Measurements from ENCODE around the gene AGBL1.

Gene AGBL1

DNA sequence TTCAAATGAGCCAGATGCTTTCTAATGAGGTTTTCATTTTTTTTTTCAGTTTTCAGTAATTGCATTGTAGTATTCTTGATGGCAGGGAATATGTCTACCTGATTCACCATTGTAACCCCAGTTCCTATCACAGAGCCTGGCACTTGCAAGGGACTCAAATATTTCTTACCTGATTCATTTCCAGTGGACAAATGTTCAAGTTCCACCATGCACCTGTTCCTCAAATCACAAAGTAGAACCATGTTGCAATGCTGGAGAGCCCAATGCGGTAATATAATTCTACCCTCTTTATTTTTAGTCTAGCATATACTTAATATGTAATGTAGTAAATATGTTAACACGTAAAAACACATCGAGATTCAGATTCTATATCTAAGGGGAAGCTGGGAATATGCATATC, 722.6 kb downstream of the AGBL1 start:
- TF ChIP-seq REST (IDR thresholded peaks at IDR 0.05; ENCODE audit: low read depth) (no peak), CEBPB (IDR thresholded peaks at IDR 0.05) (no peak)

DNA sequence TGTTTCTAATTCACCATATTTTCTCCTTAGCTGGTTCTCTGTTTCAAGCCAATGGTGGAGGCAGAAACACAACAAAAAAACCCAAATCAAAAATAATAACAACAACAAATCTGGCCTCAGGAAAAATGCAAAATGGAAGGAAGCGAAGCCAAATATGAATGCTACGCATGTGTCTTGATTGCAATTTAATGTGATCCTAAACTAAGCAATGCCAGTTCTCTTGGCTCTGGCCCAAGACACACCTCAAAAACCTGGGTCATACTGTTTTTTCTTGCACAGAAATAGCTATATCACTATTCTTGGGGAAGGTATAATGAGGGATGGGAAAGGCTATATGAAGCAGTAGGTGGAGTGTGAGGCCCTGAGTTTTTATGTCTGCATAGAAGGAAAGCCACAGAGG, 724.7 kb downstream of the AGBL1 start:
- TF ChIP-seq NFIC (IDR thresholded peaks at IDR 0.05) (no peak), TAF1 (IDR thresholded peaks at IDR 0.05; ENCODE audit: low read depth) (no peak), TCF12 (IDR thresholded peaks at IDR 0.05; ENCODE audit: low read depth) (no peak), EGR1 (IDR thresholded peaks at IDR 0.05) (no peak), YY1 (IDR thresholded peaks at IDR 0.05; ENCODE audit: low read depth) (no peak), CEBPB (IDR thresholded peaks at IDR 0.05) (no peak), FOXM1 (IDR thresholded peaks at IDR 0.05; ENCODE audit: borderline replicate concordance, low read depth) (no peak), RAD21 (IDR thresholded peaks at IDR 0.05; ENCODE audit: low read depth) (no peak), REST (IDR thresholded peaks at IDR 0.05; ENCODE audit: low read depth) (no peak), TEAD4 (IDR thresholded peaks at IDR 0.05) (no peak), EP300 (IDR thresholded peaks at IDR 0.05; ENCODE audit: borderline replicate concordance) (no peak), ZBTB7A (IDR thresholded peaks at IDR 0.05; ENCODE audit: low read depth) (no peak)
- TF ChIP-seq, protein P1, sequence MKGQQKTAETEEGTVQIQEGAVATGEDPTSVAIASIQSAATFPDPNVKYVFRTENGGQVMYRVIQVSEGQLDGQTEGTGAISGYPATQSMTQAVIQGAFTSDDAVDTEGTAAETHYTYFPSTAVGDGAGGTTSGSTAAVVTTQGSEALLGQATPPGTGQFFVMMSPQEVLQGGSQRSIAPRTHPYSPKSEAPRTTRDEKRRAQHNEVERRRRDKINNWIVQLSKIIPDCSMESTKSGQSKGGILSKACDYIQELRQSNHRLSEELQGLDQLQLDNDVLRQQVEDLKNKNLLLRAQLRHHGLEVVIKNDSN (IDR thresholded peaks at IDR 0.05), result no peak
- TF ChIP-seq, protein P2, sequence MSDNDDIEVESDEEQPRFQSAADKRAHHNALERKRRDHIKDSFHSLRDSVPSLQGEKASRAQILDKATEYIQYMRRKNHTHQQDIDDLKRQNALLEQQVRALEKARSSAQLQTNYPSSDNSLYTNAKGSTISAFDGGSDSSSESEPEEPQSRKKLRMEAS (IDR thresholded peaks at IDR 0.05), result no peak

DNA sequence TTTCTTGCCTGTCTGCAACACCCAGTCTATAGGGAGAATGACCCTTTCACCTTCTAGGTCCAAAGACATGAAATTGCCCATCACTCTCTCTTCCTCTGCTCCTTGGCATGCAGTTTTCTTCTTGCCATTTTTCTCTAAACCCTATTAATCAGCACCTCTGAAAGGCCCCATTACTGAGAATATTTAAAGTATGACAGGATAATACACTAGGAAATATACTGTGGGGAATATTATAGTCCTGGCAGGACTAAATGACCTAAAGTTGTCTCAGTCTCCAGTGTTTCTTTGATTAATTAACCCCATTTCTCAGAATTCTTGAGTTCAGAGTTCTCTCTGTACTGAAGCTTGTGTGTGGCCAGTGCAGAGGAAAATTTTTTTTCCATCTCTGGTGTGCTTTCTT, 730.7 kb downstream of the AGBL1 start:
- no peak for TF ChIP-seq REST (IDR thresholded peaks at IDR 0.05; ENCODE audit: low read depth)
- TF ChIP-seq YY1 (IDR thresholded peaks at IDR 0.05; ENCODE audit: low read depth), result no peak

DNA sequence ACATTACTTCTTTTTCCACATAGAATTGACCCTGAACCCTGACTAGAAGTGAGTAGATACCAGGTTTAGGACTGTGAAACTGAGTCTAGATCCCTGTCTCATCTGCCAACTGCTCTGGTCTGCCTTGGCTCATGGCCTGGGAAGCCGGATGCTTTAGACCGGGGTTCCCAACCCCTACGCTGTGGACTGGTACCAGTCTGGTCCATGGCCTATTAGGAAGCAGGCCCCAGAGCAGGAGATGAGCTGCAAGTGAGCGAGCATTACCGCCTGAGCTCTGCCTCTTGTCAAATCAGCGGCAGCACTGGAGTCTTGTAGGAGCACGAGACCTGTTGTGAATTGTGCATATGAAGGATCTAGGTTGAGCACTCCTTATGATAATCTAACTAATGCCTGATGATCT, 734.2 kb downstream of the AGBL1 start:
- TF ChIP-seq TAF1 (IDR thresholded peaks at IDR 0.05; ENCODE audit: low read depth) (no peak), REST (IDR thresholded peaks at IDR 0.05; ENCODE audit: low read depth) (no peak), ZBTB7A (IDR thresholded peaks at IDR 0.05; ENCODE audit: low read depth) (no peak), YY1 (IDR thresholded peaks at IDR 0.05; ENCODE audit: low read depth) (no peak), FOXM1 (IDR thresholded peaks at IDR 0.05; ENCODE audit: borderline replicate concordance, low read depth) (no peak)
- TF ChIP-seq, protein P1 (IDR thresholded peaks at IDR 0.05), result no peak

DNA sequence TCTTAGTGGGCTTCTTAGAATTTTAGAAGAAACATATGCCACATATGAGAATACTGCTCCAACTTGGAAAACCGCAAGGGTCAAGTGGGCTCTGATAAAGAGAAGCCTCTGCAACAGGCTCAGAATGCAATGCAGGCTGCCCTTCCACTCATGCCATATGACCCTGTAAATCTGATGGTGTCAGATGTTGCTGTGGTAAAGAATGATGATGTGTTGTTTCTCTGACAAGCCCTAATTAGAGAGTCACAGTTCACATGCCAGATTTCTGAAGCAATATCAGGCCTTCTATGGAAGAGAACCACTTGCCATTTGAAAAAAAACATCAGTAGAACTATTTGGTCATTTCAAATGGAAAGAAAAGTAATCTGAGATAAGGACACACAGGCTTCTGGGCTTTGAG, 749.6 kb downstream of the AGBL1 start:
- TF ChIP-seq CEBPB (IDR thresholded peaks at IDR 0.05) (no peak), EP300 (IDR thresholded peaks at IDR 0.05; ENCODE audit: borderline replicate concordance) (no peak), TCF12 (IDR thresholded peaks at IDR 0.05; ENCODE audit: low read depth) (no peak), TAF1 (IDR thresholded peaks at IDR 0.05; ENCODE audit: low read depth) (no peak), YY1 (IDR thresholded peaks at IDR 0.05; ENCODE audit: low read depth) (no peak), FOXM1 (IDR thresholded peaks at IDR 0.05; ENCODE audit: borderline replicate concordance, low read depth) (no peak), NFIC (IDR thresholded peaks at IDR 0.05) (no peak), REST (IDR thresholded peaks at IDR 0.05; ENCODE audit: low read depth) (no peak), EGR1 (IDR thresholded peaks at IDR 0.05) (no peak)
- TF ChIP-seq, protein P1 (IDR thresholded peaks at IDR 0.05), result no peak

Data from Ishikawa (cell line).